Activated CD8-positive, alpha-beta T cell treated with anti-CD3 and anti-CD28 coated beads for 36 hours (primary cell): ENCODE results near the gene NADSYN1. TPM values are rescaled to one million over a fixed set of nuclear protein-coding genes. Genes with fewer than 3 reads are reported as not detected.

Experiments used
- ATAC-seq: fragments of 200-7000 bp; cut with Tn5 transposase; one replicate; pipeline ENCODE4 v1.10.0; 2021; ENCODE audit warnings: mild to moderate bottlenecking, moderate library complexity
- CTCF ChIA-PET: fragments of 350-600 bp; sonication (Branson Sonifier 250); formaldehyde crosslinking; loops from one replicate; lab custom pipeline; 2021; ENCODE audit warnings: antibody characterized with exemption; lab: Charles Lee
- POLR2A ChIA-PET: fragments of 350-600 bp; sonication (Branson Sonifier 250); formaldehyde crosslinking; loops from one replicate; lab custom pipeline; 2021; ENCODE audit warnings: antibody characterized with exemption; lab: Charles Lee
- DNase-seq: peaks from one replicate; pipeline ENCODE4 v3.0.0-alpha.2; 2020
- H3K27ac Mint-ChIP-seq: one replicate; pipeline ENCODE4 v1.8.0; 2021; ENCODE audit warnings: mild to moderate bottlenecking, mixed read lengths
- H3K27me3 Mint-ChIP-seq: one replicate; pipeline ENCODE4 v1.8.0; 2021; ENCODE audit warnings: mixed read lengths
- H3K36me3 Mint-ChIP-seq: one replicate; pipeline ENCODE4 v1.8.0; 2021; ENCODE audit warnings: low read depth, mixed read lengths
- H3K4me1 Mint-ChIP-seq: one replicate; pipeline ENCODE4 v1.8.0; 2021; ENCODE audit warnings: low read depth, mixed read lengths
- H3K4me3 Mint-ChIP-seq: one replicate; pipeline ENCODE4 v1.8.0; 2021; ENCODE audit warnings: mild to moderate bottlenecking, moderate library complexity, mixed read lengths
- H3K9me3 Mint-ChIP-seq: one replicate; pipeline ENCODE4 v1.8.0; 2021; ENCODE audit warnings: mixed read lengths
- CTCF ChIP-seq: fragments of 200-600 bp; IDR thresholded peaks from one replicate; pipeline ENCODE4 v1.8.0; 2022; ENCODE audit warnings: antibody characterized with exemption, mild to moderate bottlenecking
- intact Hi-C: fragments of 100-400 bp; cut with micrococcal nuclease; formaldehyde crosslinking; loops from one replicate; pipeline ENCODE4 v1.10.0; 2022
- total RNA-seq, 2 experiments: library from RNA; stranded (reverse); gene quantifications; one replicate each; pipeline ENCODE4 v1.2.3, GENCODE V29; 2021

The NADSYN1 gene
- total RNA-seq, 2 experiments from 2014 or later, result 115 to 117 TPM

DNA sequence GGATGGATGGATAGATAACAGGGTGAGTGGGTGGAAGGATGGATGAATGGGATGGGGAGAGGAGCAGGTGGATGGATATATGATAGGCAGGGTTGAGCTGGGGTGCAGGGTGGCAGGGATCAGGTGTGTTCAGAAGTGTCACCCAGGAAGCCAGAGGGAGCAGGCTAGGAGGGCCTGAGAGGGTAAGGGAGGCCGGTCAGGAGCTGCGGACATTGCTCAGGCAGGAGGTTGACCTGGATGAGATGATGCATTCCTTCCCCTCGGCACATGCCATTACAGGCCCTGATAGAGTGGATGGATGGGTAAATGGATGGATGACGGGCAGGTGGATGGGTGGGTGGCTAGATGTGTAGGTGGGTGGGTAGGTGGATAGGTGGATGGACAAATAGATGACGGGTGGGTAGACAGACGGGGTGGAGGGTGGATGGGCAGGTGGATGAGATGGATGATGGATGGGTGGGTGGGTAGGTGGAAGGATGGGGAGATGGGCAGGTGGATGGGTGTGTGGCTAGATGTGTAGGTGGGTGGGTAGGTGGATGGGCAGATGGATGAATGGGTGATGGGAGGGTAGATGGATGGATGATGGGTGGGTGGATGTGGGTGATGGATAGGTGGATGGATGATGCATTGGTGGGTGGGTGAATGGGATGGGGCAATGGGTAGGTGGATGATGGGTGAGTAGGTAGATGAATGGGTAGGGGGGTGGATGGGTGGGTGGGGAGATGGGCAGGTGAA is 12.8 kb upstream of the NADSYN1 start:
- ChIA-PET CTCF (no interaction called here), POLR2A (interaction anchor here (1.0 kb wide), 1 partner anchor 10 kb away, joined by 3 read pairs; no protein-coding TSS in a partner anchor)
- intact Hi-C loops, result no loop called here
- no peak for ATAC-seq
- peaks cover 2% of the 10 kb centered on the region for H3K4me1 Mint-ChIP-seq
- no peaks in the 10 kb centered on the region for H3K9me3 Mint-ChIP-seq
- H3K27ac Mint-ChIP-seq, result no peak overlapping the region
- no peak for TF ChIP-seq CTCF
- H3K36me3 Mint-ChIP-seq, result peaks cover 56% of the 10 kb centered on the region
- no peaks in the 10 kb centered on the region for H3K27me3 Mint-ChIP-seq
- DNase-seq, result no peak
- H3K4me3 Mint-ChIP-seq, result no peak overlapping the region

DNA sequence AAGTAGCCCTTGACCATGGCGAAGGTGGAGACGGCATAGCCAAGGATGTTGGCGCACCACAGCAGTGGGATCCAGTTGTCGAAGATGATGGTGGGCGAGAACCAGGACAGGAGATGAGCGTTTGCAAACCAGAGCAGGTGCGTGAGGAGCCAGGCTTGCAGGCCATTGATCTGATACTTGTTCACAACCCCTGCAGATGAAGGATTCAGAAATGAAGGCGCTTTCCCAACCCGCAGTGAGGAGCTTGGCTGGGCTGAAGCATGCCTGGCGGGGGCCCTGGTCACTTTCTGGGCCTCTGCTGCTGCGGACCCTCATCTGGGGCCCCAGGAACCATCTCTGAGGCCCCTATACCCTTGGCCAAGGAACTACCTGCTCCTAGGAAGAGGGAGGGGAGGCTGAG is 11.8 kb upstream of the NADSYN1 start:
- TF ChIP-seq CTCF, result no peak
- POLR2A ChIA-PET, result no interaction called here

DNA sequence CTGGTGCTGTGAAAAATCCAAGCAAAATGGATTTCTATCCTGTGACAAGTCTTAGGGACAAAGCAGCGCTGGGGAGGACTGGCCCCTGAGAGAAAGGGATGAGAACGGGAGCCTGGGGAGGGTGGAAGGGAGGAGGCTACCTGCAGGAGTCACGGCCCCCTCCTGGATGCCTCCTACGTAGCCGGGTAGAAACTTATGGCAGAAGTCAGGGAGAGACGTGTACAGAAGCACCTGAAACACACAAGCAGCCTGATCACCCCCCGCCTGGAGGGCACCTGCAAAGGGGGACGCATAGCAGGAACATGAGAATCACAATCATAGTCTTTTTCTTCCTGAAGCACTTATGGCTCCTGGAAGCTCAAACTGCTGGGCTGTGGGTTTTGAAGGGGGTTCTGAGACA is 10.9 kb upstream of the NADSYN1 start:
- peaks cover 13% of the 10 kb centered on the region for H3K4me1 Mint-ChIP-seq
- CTCF ChIA-PET, result no interaction called here
- H3K4me3 Mint-ChIP-seq, result no peak overlapping the region
- intact Hi-C loops, result no loop called here
- H3K27me3 Mint-ChIP-seq, result no peaks in the 10 kb centered on the region
- POLR2A ChIA-PET, result interaction anchor here (0.7 kb wide), 1 partner anchor 11 kb away, joined by 4 read pairs; the partner anchor contains the start of gene NADSYN1
- no peak for DNase-seq
- no peak for ATAC-seq
- H3K36me3 Mint-ChIP-seq, result peaks cover 69% of the 10 kb centered on the region
- no peak for TF ChIP-seq CTCF
- no peak overlapping the region for H3K27ac Mint-ChIP-seq
- H3K9me3 Mint-ChIP-seq, result peaks cover 3% of the 10 kb centered on the region

More for the DNA sequence above, 11.8 kb upstream of the NADSYN1 start:
- Mint-ChIP-seq H3K27me3 (no peaks in the 10 kb centered on the region), H3K36me3 (peaks cover 66% of the 10 kb centered on the region), H3K27ac (no peak overlapping the region), H3K9me3 (peaks cover 2% of the 10 kb centered on the region), H3K4me1 (peaks cover 5% of the 10 kb centered on the region), H3K4me3 (no peak overlapping the region)
- DNase-seq (no peak), ATAC-seq (no peak)
- intact Hi-C loops, result no loop called here
- CTCF ChIA-PET, result no interaction called here

- ChIA-PET POLR2A (no interaction called here), CTCF (no interaction called here)
- TF ChIP-seq CTCF, result no peak
- no peak for DNase-seq
- H3K36me3 Mint-ChIP-seq, result peaks cover 72% of the 10 kb centered on the region
- intact Hi-C loops, result no loop called here
- H3K9me3 Mint-ChIP-seq, result peaks cover 3% of the 10 kb centered on the region
- no peak overlapping the region for H3K4me3 Mint-ChIP-seq
- H3K4me1 Mint-ChIP-seq, result peaks cover 18% of the 10 kb centered on the region
- H3K27ac Mint-ChIP-seq, result no peak overlapping the region
- no peaks in the 10 kb centered on the region for H3K27me3 Mint-ChIP-seq
- no peak for ATAC-seq
Observed at GRCh38 chr11:71442880-71443279, 10.1 kb upstream of the NADSYN1 start.

DNA sequence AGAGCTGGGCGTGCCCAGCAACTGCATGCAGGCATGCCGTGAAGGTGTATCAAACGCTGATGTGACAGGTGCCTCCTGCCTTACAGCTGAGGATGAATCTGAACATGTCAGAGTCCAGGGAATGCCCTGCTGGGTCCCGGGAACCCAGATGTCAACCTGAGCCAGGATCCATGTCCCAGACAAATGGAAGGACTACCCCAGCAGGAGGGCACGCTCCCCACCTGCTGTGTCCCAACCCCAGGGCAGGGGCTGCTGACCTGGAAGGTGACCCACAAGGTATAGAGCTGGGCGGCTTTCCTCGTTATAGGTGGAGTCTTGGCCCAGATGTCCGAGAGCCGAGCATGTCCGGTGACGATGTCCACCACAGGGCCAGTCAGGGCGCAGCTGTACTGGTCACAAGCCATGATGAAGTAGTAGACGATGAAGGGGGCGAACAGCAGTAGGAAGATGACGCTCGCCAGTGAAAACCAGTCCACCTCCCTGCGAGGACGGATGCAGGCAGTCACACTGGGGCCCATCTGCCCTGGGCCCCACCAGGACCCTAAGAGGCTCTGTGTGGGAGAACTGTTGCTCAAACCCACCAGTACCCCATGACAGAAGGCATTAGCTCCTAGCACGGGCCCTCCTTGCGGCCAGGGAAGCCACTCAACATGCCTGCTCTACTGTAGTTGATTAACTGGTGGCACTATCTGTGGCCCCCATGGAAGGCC is 9.1 kb upstream of the NADSYN1 start:
- no peak for TF ChIP-seq CTCF
- POLR2A ChIA-PET, result no interaction called here
- CTCF ChIA-PET, result no interaction called here
- DNase-seq, result no peak
- Mint-ChIP-seq H3K9me3 (peaks cover 3% of the 10 kb centered on the region), H3K27me3 (no peaks in the 10 kb centered on the region), H3K4me3 (no peak overlapping the region), H3K27ac (no peak overlapping the region), H3K36me3 (peaks cover 71% of the 10 kb centered on the region), H3K4me1 (peaks cover 18% of the 10 kb centered on the region)
- no peak for ATAC-seq
- intact Hi-C loops, result no loop called here
